Measurements from ENCODE around the gene ADAMTS9.

ADAMTS9 gene

GRCh38 chr3:64473466-64473865, 214.3 kb downstream of the ADAMTS9 start:
- no peak for DNase-seq

- no peak for DNase-seq
Measured at GRCh38 chr3:64470436-64470835, 217.4 kb downstream of the ADAMTS9 start.

- DNase-seq, result no peak
Measured at GRCh38 chr3:64467255-64467944, 220.4 kb downstream of the ADAMTS9 start.
